ENCODE measurements around the gene C10orf143.
A peak's percentile ranks its signal among the peaks of the same experiment; 100 is the strongest.
"Not testable (repeated sequence)": the region's sequence is repeated elsewhere in the genome, so short reads cannot be mapped to it uniquely, and the experiment has no call there.

C10orf143 gene

DNA sequence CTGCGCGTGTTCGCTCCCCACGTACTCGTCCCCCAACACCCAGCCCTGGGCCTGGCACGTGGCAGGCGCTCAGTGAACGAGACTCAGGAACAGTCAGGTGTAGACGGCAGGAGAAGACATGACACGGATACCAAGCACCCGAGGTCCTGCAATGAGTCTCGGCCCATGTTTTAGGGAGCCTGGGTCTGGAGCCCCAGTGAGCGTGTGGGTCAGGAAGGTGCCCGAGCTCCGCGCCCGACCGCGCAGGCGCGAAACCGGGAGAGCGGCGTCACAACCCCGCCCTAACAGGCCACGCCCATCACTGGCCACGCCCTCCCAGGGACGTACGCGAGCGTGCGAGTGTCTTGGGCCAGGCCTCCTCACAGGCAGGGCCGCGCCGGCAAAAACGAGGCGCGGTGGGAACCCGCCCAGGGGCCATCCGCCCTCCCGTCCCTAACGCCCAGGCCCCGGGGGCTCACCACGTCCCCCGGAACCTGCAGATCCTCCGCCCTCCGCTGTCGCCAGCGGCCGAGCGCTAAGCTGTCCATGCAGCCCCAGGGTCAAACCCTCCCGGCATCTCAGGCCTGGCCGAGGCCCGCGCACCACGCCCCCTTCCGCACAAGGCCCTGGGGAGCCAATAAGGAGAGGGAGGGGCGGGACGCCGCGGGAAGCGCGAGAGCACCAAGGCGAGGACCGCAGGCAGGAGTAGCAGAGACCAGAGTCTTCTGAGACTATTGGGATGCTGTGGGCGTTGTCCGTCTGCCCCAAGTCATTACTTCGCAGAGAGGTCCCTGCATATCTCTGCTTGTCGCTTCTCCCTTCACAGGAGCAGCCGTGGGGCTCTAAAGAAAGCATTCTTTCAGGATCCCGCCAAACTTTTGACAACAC, at the start of gene C10orf143:
Gene C10orf143, minus strand, starts transcription at position 585 of the 867 bp plus-strand sequence. Its CDS starts 58 bp downstream, at position 527.
- DNase-seq, result peak; percentile 74

DNA sequence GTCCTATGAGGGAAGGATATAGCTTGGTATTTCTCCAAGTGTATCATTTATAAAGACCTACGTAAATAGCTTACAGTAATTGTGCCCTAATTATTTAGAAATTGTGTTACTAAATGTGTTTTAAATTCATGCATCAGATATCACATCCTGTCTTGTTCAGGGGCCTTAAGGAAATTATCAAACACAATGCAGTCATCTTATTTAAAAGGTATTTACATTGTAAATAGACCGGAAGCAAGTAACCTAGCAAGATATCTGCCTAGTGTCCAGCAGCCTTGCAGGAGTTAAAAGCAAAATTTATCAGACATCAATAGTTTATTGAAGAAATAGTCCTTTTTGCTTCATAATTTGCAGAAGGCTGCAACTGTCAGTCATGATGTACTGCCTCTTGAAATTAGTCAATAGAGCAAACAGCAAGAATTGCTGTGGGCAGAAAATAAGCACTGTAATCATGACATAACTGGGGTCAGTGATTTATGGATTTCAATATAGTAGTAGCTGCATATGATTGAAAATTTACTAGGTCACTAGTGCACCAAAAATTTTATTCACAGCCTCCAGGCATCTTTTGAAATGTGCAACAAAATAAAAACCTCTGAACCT, 48.7 kb upstream of the C10orf143 start:
- no peak for DNase-seq

DNA sequence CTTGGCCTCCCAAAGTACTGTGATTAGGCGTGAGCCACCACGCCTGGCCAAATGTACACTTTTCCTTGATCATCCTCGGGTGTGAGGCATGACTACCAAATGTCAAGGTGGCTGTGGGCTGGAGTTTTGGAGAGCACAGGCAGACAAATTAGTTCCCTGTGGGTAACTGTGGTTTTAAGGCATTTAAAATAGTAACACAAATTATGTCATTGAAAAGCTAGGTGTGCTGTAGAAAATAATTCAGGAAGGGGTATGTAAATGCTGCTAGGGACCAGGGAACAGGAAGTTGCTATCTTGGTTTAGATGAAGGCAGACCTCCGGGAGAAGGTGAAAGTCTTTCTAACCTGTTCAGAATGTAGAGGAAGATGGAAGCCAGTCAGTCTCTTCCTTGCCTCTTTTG, 35.4 kb upstream of the C10orf143 start:
- no peak for DNase-seq

GRCh38 chr10:130141878-130142277, 31.2 kb upstream of the C10orf143 start:
- DNase-seq, result no peak

DNA sequence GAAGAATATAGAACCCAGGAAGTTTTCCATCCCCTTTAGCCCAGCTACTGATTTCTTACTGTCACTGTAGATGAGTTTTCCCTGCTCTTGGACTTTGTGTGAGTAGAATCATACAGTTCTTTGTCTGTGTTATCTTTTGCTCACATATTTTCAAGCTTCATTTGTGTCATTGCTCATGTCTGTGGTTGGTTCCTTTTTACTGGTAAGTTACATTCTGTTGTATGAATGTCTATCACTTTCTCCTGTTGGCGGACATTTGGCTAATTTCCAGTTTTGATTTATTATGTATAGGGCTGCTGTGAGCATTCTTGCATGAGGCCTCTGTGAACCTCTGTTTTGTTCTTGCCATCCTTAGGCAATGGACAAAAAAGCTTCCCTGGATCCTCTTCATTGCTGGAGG, 30.8 kb upstream of the C10orf143 start:
- DNase-seq, result no peak

DNA sequence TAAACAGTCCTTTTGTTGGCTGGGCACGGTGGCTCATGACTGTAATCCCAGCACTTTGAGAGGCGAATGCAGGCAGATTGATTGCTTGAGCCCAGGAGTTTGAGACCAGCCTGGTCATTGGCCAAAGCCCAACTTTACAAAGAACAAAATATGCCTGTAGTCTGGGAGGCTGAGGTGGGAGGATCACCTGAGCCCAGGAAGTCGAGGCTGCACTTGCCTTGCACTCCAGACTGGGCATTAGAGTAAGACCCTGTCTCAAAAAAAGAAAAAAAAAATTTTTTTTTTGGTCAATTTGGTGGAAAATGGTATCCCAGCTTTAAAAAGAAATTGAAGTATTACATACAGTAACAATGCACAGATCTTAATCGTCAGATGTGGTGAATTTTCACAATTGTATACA, 30.4 kb upstream of the C10orf143 start:
- DNase-seq, result no peak

GRCh38 chr10:130140425-130140824, 29.8 kb upstream of the C10orf143 start:
- no peak for DNase-seq

DNA sequence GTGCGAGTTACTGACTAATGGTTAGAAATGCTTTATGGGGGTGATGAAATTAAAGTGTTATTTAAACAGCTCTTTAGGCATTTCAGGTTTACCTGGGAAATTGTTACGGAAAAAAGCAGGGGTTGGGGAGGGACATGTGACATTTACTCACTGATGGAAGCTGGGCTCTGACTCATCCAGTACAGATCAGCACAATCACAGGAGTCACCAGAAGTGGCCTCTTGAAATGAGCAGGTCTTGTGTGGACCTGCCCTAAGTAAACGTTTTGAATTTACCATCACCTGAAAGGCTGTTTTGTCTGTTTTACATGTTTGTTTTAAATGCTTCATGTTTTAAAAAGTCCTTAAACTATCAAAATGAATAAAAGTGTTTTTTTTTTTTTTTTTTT, 27.8 kb upstream of the C10orf143 start:
- DNase-seq, result no peak

DNA sequence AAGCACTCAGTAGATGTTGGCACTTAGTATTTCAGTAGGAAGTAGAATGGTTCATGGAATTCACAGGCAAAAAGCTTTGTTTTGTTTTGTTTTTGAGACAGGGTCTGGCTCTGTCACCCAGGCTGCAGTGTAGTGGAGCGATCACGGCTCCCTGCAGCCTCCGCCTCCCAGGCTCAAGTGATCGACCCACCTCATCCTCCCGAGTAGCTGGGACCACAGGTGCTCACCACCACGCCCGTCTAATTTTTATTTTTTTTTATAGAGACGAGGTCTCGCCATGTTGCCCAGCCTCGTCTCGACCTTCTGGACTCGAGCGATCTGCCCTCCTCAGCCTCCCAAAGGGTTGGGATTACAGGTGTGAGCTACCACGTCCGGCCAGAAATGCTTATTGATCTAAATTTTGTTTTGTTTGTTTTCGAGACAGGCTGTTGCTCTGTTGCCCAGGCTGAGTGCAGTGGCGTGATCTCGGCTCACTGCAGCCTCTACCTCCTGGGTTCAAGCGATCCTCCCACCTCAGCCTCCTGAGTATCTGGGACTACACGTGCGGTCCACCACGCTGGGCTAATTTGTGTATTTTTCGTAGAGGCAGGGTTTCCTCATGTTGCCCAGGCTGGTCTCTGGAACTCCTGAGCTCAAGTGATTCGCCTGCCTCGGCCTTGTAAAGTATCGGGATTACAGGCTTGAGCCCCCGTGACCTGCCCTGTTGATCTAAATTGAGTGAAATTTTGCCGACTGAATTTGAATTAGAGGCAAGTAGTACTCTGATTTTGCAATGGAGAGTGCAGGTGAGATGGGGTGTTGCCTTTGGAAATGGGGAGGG, 27.2 kb upstream of the C10orf143 start:
- no peak for DNase-seq

DNA sequence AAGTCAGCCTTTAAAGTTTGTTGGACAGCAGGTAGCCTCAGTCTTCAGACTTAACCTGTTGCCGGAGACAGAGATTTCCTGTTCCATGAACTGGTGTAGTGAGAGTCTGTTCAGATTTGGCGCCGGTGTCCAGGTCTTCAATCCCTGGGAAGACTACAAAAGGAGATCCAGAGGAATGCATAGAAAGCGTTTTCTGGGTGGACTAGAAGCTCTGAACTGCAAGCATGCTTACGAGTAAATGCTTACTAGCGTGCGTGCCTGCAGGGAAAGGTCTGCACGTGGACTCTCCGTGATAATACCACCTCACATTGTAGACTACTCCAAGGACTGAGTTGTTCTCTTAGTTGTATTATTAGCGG, 26.4 kb upstream of the C10orf143 start:
- DNase-seq, result no peak

GRCh38 chr10:130136226-130137089, 25.8 kb upstream of the C10orf143 start, which contains the start of gene GLRX3:
TSS of gene GLRX3 (plus strand) at chr10:130136391. CDS start at chr10:130136421, 30 bp downstream.
- no peak for DNase-seq

DNA sequence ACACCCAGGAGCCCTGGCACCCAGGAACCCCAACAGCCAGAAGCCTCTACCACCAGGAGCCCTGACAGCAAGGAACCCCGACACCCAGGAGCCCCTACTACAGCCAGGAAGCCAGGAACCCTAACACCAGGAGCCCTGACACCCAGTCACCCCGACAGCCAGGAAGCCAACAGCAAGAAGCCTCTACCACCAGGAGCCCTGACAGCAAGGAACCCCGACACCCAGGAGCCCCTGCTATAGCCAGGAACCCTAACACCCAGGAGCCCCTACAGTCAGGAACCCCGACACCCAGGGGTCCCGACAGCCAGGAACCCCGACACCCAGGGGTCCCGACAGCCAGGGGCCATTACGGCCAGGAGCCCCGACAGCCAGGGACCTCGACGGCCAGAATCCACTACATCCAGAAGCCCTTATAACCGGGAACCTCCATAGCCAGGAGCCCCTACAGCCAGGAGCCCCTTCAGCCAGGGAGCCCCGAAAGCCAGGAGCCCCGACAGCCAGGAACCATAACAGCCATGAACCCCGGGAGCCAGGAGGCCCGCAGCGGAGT, 25.1 kb upstream of the C10orf143 start:
- DNase-seq, result no peak

DNA sequence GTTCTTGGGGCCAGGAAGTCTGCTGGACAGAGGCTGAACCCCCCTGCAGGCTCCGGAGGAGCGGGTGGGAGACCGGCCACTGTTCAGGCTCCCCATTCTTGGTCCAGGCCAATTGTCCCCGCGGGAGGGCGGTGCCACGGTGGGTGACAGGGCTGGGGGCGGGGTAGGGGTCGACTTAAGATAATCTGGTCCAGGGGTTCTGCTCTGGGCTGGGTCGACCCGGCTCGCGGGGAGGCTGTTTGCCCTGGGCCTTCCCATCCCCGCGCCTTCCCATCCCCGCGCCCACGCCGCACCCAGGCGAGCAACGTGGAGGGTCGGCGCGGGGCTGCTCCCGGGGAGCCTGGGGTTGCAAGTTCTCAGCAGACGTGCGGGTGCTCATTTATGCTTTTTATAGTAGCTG, 18.3 kb upstream of the C10orf143 start:
- DNase-seq, result no peak

- no peak for DNase-seq
Observed at GRCh38 chr10:130128062-130128781, 17.6 kb upstream of the C10orf143 start.

- no peak for DNase-seq
Observed at GRCh38 chr10:130127364-130128061, 16.9 kb upstream of the C10orf143 start.

- no peak for DNase-seq
Observed at GRCh38 chr10:130121486-130122079, 11.0 kb upstream of the C10orf143 start.

- not testable (repeated sequence) for DNase-seq
Observed at GRCh38 chr10:130117535-130117934, 6.9 kb upstream of the C10orf143 start.

DNA sequence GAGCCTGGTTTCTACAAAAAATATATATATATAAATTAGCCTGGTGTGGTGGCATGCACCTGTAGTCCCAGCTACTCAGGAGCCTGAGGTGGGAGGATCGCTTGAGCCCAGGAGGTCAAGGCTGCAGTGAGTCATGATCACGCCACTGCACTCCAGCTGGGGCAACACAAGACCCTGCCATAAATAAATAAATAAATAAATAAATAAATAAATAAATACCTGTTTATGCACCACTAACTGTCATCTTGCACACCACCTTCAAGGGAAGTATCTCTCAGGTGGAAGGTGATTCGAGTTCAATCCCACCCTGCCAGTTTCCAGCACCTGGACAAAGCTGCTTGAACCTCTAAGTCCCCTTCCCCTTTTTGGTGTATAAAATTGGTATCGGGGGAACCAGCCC, 6.3 kb upstream of the C10orf143 start:
- DNase-seq, result not testable (repeated sequence)

GRCh38 chr10:130112821-130113220, 2.2 kb upstream of the C10orf143 start:
- DNase-seq, result no peak

DNA sequence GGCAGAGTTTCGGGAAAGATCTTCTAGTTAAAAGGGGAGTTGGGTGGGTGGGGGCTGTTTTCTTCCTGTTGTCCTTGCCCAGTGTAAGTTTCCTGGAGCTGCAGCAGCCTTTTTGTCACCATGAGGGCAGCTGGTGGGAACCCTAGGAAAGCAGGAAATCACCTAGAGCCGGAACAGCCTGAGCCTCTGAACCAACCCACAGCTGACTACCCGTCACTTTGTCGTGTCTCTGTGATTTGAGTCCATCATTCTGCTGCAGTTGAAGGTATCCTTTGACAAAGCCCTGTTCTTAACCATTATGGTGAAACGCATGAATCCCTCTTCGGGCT, 1.2 kb upstream of the C10orf143 start:
- DNase-seq, result no peak

All from NCI-H2081 treated with DMSO at 0.1 percent for 48 hours (cell line).